ENCODE measurements around the gene B4GALNT1.

B4GALNT1 gene

GRCh38 chr12:57603324-57603723 is 29.7 kb downstream of the B4GALNT1 start:
- TF ChIP-seq CTCF (IDR thresholded peaks at IDR 0.05; ENCODE audit: low read depth, low read length, missing control alignments) = no peak
- in situ Hi-C loops (cut with HindIII; ENCODE audit: low sequenced_read_pairs) = no loop called here
- H3K4me3 ChIP-seq (ENCODE audit: low read depth, low read length) = no peak overlapping the region
- DNase-seq (ENCODE audit: low read depth) = no peak

DNA sequence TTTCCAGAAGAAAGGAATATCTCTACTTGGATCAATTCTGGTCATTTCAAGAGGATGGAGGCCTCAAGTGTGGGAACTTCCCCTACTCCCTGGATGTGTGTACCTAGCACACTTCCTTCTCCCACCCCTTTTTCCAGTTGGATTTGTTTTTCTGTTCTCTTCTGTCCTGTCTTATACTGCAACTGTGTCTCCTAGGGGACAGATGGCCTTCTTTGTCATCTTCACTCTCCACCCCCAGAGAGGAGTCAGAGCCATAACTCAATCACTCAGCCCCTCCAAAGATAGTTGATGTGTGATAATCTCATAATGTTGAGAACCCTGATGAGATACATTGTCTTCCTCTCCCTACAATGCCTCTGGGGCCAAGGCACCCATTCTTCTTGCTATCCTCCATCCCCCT is 30.5 kb downstream of the B4GALNT1 start:
- DNase-seq (ENCODE audit: low read depth) = no peak
- no peak for TF ChIP-seq CTCF (IDR thresholded peaks at IDR 0.05; ENCODE audit: low read depth, low read length, missing control alignments)
- in situ Hi-C loops (cut with HindIII; ENCODE audit: low sequenced_read_pairs) = no loop called here
- H3K4me3 ChIP-seq (ENCODE audit: low read depth, low read length) = no peak overlapping the region

- in situ Hi-C loops (cut with HindIII; ENCODE audit: low sequenced_read_pairs) = no loop called here
- TF ChIP-seq CTCF (IDR thresholded peaks at IDR 0.05; ENCODE audit: low read depth, low read length, missing control alignments) = no peak
- no peak for DNase-seq (ENCODE audit: low read depth)
- H3K4me3 ChIP-seq (ENCODE audit: low read depth, low read length) = no peak overlapping the region
Measured at GRCh38 chr12:57600395-57600794, 32.6 kb downstream of the B4GALNT1 start.

DNA sequence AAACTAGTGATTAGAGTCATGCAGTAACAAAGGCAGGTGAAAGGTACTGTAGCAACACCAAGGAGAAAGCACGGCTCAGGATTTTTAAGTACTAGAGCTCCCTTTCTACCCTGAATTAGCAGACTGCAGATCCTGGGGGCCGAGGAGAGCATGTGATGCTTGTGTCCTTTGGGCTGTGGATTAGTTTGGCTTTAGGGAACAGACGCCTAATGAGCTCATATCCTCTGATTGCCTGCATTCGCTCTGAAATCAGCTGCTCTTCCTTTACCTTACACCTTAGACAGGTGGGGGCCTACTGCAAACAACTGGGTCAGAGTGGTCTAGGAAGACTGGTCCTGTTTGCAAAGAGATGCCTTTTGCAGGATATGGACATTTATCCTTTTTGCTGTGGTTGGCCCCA is 39.8 kb downstream of the B4GALNT1 start:
- TF ChIP-seq CTCF (IDR thresholded peaks at IDR 0.05; ENCODE audit: low read depth, low read length, missing control alignments) = no peak
- no peak for DNase-seq (ENCODE audit: low read depth)
- in situ Hi-C loops (cut with HindIII; ENCODE audit: low sequenced_read_pairs) = no loop called here
- H3K4me3 ChIP-seq (ENCODE audit: low read depth, low read length) = no peak overlapping the region

GRCh38 chr12:57592551-57593165 is 40.3 kb downstream of the B4GALNT1 start:
- TF ChIP-seq CTCF (IDR thresholded peaks at IDR 0.05; ENCODE audit: low read depth, low read length, missing control alignments) = no peak
- H3K4me3 ChIP-seq (ENCODE audit: low read depth, low read length) = no peak overlapping the region
- DNase-seq (ENCODE audit: low read depth) = no peak
- in situ Hi-C loops (cut with HindIII; ENCODE audit: low sequenced_read_pairs) = no loop called here

DNA sequence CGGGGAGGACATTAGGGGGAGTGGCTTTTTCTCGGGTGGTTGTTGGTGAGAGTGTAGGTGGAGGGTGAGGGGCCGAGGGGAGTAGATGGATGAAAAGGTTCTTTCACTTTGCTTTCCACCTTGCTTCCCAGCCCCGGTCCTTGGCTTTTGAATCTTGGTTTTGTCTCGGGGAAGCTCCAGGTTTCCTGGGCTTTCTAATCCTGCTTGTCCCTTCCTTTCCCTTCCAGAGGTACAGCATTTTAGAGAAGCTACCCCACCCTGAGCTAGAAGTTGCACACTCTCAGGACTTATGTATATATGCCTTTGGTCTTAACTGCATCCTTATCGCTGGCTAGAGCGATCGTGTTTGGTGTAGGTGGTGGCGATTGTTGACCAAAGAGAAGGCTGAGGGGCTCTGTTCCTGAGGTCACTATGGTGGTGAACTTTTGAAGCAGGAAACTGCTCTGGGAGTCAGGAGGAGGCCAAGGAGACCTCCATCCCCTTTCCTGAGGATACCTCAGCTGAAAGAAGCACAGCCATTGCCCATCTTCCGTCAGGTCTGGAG is 41.1 kb downstream of the B4GALNT1 start:
- peak overlapping the region; percentile 83 for H3K4me3 ChIP-seq (ENCODE audit: low read depth, low read length)
- in situ Hi-C loops (cut with HindIII; ENCODE audit: low sequenced_read_pairs) = no loop called here
- no peak for TF ChIP-seq CTCF (IDR thresholded peaks at IDR 0.05; ENCODE audit: low read depth, low read length, missing control alignments)
- DNase-seq (ENCODE audit: low read depth) = no peak
